ENCODE data around the gene PCDHGA3. TPM values are rescaled to one million over a fixed set of nuclear protein-coding genes. Genes with fewer than 3 reads are reported as not detected.

The PCDHGA3 gene
- total and polyA plus RNA-seq, 9 of the 15 experiments (the other 6 are each of a cell fraction or from before 2014, with no cell fraction given) = 0.13 to 0.28 (median 0.18) TPM; not detected in 2

DNA sequence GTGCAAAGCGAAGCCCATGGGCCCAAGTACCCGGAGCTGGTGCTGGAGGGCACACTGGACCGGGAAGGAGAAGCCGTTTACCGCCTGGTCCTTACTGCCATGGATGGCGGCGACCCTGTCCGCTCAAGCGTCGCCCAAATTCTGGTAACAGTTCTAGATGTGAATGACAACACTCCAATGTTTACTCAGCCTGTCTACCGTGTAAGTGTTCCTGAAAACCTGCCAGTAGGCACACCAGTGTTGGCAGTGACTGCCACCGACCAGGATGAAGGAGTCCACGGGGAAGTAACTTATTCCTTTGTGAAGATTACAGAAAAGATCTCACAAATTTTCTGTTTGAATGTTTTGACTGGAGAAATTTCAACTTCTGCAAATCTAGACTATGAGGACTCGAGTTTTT, 31.0 kb downstream of the PCDHGA3 start (continued):
- TF ChIP-seq, protein P1, sequence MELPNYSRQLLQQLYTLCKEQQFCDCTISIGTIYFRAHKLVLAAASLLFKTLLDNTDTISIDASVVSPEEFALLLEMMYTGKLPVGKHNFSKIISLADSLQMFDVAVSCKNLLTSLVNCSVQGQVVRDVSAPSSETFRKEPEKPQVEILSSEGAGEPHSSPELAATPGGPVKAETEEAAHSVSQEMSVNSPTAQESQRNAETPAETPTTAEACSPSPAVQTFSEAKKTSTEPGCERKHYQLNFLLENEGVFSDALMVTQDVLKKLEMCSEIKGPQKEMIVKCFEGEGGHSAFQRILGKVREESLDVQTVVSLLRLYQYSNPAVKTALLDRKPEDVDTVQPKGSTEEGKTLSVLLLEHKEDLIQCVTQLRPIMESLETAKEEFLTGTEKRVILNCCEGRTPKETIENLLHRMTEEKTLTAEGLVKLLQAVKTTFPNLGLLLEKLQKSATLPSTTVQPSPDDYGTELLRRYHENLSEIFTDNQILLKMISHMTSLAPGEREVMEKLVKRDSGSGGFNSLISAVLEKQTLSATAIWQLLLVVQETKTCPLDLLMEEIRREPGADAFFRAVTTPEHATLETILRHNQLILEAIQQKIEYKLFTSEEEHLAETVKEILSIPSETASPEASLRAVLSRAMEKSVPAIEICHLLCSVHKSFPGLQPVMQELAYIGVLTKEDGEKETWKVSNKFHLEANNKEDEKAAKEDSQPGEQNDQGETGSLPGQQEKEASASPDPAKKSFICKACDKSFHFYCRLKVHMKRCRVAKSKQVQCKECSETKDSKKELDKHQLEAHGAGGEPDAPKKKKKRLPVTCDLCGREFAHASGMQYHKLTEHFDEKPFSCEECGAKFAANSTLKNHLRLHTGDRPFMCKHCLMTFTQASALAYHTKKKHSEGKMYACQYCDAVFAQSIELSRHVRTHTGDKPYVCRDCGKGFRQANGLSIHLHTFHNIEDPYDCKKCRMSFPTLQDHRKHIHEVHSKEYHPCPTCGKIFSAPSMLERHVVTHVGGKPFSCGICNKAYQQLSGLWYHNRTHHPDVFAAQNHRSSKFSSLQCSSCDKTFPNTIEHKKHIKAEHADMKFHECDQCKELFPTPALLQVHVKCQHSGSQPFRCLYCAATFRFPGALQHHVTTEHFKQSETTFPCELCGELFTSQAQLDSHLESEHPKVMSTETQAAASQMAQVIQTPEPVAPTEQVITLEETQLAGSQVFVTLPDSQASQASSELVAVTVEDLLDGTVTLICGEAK (IDR thresholded peaks at IDR 0.05) = no peak
- TF ChIP-seq, protein P1 (CRISPR knock-in tag; IDR thresholded peaks at IDR 0.05) = no peak
- TF ChIP-seq, protein P2, sequence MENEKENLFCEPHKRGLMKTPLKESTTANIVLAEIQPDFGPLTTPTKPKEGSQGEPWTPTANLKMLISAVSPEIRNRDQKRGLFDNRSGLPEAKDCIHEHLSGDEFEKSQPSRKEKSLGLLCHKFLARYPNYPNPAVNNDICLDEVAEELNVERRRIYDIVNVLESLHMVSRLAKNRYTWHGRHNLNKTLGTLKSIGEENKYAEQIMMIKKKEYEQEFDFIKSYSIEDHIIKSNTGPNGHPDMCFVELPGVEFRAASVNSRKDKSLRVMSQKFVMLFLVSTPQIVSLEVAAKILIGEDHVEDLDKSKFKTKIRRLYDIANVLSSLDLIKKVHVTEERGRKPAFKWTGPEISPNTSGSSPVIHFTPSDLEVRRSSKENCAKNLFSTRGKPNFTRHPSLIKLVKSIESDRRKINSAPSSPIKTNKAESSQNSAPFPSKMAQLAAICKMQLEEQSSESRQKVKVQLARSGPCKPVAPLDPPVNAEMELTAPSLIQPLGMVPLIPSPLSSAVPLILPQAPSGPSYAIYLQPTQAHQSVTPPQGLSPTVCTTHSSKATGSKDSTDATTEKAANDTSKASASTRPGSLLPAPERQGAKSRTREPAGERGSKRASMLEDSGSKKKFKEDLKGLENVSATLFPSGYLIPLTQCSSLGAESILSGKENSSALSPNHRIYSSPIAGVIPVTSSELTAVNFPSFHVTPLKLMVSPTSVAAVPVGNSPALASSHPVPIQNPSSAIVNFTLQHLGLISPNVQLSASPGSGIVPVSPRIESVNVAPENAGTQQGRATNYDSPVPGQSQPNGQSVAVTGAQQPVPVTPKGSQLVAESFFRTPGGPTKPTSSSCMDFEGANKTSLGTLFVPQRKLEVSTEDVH (IDR thresholded peaks at IDR 0.05; ENCODE audit: low read depth, partially characterized antibody) = no peak
- TF ChIP-seq SMARCE1 (IDR thresholded peaks at IDR 0.05) (no peak), L3MBTL2 (IDR thresholded peaks at IDR 0.05) (no peak)
- TF ChIP-seq, protein P3, sequence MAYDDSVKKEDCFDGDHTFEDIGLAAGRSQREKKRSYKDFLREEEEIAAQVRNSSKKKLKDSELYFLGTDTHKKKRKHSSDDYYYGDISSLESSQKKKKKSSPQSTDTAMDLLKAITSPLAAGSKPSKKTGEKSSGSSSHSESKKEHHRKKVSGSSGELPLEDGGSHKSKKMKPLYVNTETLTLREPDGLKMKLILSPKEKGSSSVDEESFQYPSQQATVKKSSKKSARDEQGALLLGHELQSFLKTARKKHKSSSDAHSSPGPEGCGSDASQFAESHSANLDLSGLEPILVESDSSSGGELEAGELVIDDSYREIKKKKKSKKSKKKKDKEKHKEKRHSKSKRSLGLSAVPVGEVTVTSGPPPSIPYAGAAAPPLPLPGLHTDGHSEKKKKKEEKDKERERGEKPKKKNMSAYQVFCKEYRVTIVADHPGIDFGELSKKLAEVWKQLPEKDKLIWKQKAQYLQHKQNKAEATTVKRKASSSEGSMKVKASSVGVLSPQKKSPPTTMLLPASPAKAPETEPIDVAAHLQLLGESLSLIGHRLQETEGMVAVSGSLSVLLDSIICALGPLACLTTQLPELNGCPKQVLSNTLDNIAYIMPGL (CRISPR knock-in tag; IDR thresholded peaks at IDR 0.05) = no peak
- TF ChIP-seq, protein P4, sequence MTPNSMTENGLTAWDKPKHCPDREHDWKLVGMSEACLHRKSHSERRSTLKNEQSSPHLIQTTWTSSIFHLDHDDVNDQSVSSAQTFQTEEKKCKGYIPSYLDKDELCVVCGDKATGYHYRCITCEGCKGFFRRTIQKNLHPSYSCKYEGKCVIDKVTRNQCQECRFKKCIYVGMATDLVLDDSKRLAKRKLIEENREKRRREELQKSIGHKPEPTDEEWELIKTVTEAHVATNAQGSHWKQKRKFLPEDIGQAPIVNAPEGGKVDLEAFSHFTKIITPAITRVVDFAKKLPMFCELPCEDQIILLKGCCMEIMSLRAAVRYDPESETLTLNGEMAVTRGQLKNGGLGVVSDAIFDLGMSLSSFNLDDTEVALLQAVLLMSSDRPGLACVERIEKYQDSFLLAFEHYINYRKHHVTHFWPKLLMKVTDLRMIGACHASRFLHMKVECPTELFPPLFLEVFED (CRISPR knock-in tag; conservative IDR thresholded peaks at IDR 0.05) = no peak
